Measurements from ENCODE around the gene SREK1. TPM values are rescaled to one million over a fixed set of nuclear protein-coding genes. Genes with fewer than 3 reads are reported as not detected.
A peak's percentile ranks its signal among the peaks of the same experiment; 100 is the strongest.

The SREK1 gene
- total and polyA plus RNA-seq, 2 of the 8 experiments (the other 6 are each of a cell fraction or from before 2014, with no cell fraction given), result 10.6 to 40.4 TPM

DNA sequence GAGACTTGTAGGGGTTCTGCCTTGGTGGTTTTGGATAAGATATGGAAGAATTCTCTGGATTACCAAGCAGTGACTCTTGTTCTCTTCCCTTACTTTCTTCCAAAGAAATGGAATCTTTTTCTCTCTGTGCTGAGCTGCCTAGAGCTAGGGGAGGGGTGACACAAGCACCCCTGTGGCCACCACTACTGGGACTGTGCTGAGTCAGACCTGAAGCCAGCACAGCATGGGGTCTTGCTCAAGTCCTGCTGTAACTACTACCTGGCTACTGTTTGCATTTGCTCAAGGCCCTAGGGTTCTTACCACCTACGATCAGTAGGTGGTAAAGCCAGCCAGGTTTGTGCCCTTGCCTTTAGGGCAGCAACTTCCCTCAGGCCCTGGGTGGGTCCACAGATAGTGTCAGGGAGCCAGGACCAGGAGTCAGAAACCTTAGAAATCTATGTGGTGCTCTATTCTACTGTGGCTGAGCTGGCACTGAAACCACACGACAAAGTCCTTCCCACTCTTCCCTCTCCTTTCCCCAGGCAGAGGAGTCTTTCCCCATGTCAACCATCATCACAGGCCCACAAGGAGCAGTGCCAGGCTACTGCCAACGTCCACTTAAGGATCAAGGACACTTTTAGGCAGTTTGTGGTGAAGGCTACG, 53.8 kb downstream of the SREK1 start:
- Histone ChIP-seq H3K23me2 (ENCODE audit: low read depth, low read length) (no peaks in the 10 kb centered on the region), H3K4me2 (ENCODE audit: insufficient read depth in 1 of 2, low read depth in 2 of 2, low read length in 2 of 2) (no peak overlapping the region), H2BK12ac (ENCODE audit: low read depth, low read length) (no peak overlapping the region), H2AK5ac (ENCODE audit: low read depth, low read length) (no peak overlapping the region), H3K9ac (replicated peaks in 1 of 4; ENCODE audit: extremely low read depth in 1 of 4, low read depth in 3 of 4, low read length in 3 of 4) (no peak overlapping the region), H3K14ac (ENCODE audit: insufficient read length) (no peak overlapping the region), H3K4me1 (replicated peaks in 1 of 4; ENCODE audit: control insufficient read depth in 3 of 4, insufficient read depth in 4 of 4, low read length in 3 of 4) (peaks cover 0 to 6% (median 2%) of the 10 kb centered on the region in 4 experiments; a peak in 2 of 7 replicates), H2AFZ (ENCODE audit: low read length) (0 out of 2 replicates have a peak overlapping the region, but pooled peaks have one; percentile 8), H3K56ac (replicated peaks; ENCODE audit: insufficient read length, low read depth, low read length) (no peak overlapping the region), H3K36me3 (ENCODE audit: control insufficient read depth in 2 of 4, insufficient read depth in 4 of 4, low read length in 3 of 4) (no peaks in the 10 kb centered on the region), H3K9me3 (ENCODE audit: insufficient read depth in 2 of 2, low read depth in 1 of 2, low read length in 1 of 2) (no peaks in the 10 kb centered on the region), H3K18ac (ENCODE audit: extremely low read depth, low read length) (no peak overlapping the region), H4K5ac (ENCODE audit: insufficient read length, low read depth, low read length) (no peak overlapping the region), H2BK20ac (ENCODE audit: low read length) (no peak overlapping the region), H2BK120ac (replicated peaks; ENCODE audit: low read depth, low read length) (no peak overlapping the region), H3K27ac (ENCODE audit: low read depth, low read length) (no peak overlapping the region), H3K4me3 (ENCODE audit: extremely low read depth in 1 of 4, insufficient read depth in 2 of 4, low read depth in 3 of 4, low read length in 4 of 4) (no peak overlapping the region), H3K79me2 (ENCODE audit: control insufficient read depth in 1 of 2, insufficient read depth in 2 of 2, low read length in 2 of 2) (no peaks in the 10 kb centered on the region), H2BK15ac (ENCODE audit: low read length) (no peak overlapping the region), H3K79me1 (ENCODE audit: low read depth, low read length) (no peaks in the 10 kb centered on the region), H4K8ac (ENCODE audit: extremely low read depth, insufficient read depth, low read length) (no peak overlapping the region; the same call in 1 of the 2 replicates), H2BK5ac (ENCODE audit: low read depth, low read length) (no peak overlapping the region), H3K4ac (replicated peaks; ENCODE audit: insufficient read length, low read depth, low read length) (no peak overlapping the region), H3K23ac (ENCODE audit: insufficient read length) (no peak overlapping the region), H4K91ac (replicated peaks; ENCODE audit: insufficient read length, low read length) (no peak overlapping the region), H3K27me3 (replicated peaks in 1 of 4; ENCODE audit: control insufficient read depth in 3 of 4, extremely low read depth in 1 of 4, insufficient read depth in 3 of 4, low read length in 3 of 4) (no peaks in the 10 kb centered on the region), H4K20me1 (replicated peaks in 1 of 2; ENCODE audit: control insufficient read depth in 1 of 2, insufficient read depth in 2 of 2, low read length in 2 of 2) (no peaks in the 10 kb centered on the region)
- ChIA-PET CTCF (ENCODE audit: partially characterized antibody) (interaction anchor here (1.0 to 1.9 kb wide), 3 partner anchors 17 to 27 kb away, joined by 3 to 6 read pairs (median 4); no protein-coding TSS in a partner anchor), POLR2A (ENCODE audit: partially characterized antibody) (no interaction called here)
- no peak for FAIRE-seq
- no peak for DNase-seq (ENCODE audit: low read depth in 1 of 2, low spot score in 2 of 2)
- WGBS, 2 experiments (ENCODE audit: extremely low coverage in 1 of 2, insufficient coverage in 1 of 2, insufficient read length in 1 of 2, insufficient replicate concordance in 2 of 2, low coverage in 1 of 2, low lambda C conversion rate in 2 of 2, missing lambda C conversion rate in 1 of 2), result 86% methylated on average over 4 of the region's 4 CpGs; no CpG with 5 or more reads in 1 of the 2 experiments
- TF ChIP-seq JUND (IDR thresholded peaks at IDR 0.05; ENCODE audit: low read length) (no peak), SIX5 (IDR thresholded peaks at IDR 0.05; ENCODE audit: low read depth, low read length) (no peak), BACH1 (IDR thresholded peaks at IDR 0.05; ENCODE audit: low read length) (no peak), HDAC2 (IDR thresholded peaks at IDR 0.05; ENCODE audit: borderline replicate concordance in 1 of 2, low read depth in 2 of 2, low read length in 2 of 2) (no peak), EZH2 (IDR thresholded peaks at IDR 0.05; ENCODE audit: low read depth, low read length, severe bottlenecking) (no peak), SRF (IDR thresholded peaks at IDR 0.05; ENCODE audit: low read depth, low read length) (no peak), RFX5 (IDR thresholded peaks at IDR 0.05; ENCODE audit: borderline replicate concordance, low read depth, low read length) (no peak), EGR1 (IDR thresholded peaks at IDR 0.05; ENCODE audit: borderline replicate concordance, low read depth, low read length) (no peak), POU5F1 (IDR thresholded peaks at IDR 0.05; ENCODE audit: low read depth, low read length) (no peak)
- TF ChIP-seq, protein P1, sequence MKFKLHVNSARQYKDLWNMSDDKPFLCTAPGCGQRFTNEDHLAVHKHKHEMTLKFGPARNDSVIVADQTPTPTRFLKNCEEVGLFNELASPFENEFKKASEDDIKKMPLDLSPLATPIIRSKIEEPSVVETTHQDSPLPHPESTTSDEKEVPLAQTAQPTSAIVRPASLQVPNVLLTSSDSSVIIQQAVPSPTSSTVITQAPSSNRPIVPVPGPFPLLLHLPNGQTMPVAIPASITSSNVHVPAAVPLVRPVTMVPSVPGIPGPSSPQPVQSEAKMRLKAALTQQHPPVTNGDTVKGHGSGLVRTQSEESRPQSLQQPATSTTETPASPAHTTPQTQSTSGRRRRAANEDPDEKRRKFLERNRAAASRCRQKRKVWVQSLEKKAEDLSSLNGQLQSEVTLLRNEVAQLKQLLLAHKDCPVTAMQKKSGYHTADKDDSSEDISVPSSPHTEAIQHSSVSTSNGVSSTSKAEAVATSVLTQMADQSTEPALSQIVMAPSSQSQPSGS (IDR thresholded peaks at IDR 0.05; ENCODE audit: low read length), result no peak
- TF ChIP-seq, protein P2, sequence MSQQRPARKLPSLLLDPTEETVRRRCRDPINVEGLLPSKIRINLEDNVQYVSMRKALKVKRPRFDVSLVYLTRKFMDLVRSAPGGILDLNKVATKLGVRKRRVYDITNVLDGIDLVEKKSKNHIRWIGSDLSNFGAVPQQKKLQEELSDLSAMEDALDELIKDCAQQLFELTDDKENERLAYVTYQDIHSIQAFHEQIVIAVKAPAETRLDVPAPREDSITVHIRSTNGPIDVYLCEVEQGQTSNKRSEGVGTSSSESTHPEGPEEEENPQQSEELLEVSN (IDR thresholded peaks at IDR 0.05), result no peak
